Measurements from ENCODE around the gene CFAP206.
"Not testable (repeated sequence)": the region's sequence is repeated elsewhere in the genome, so short reads cannot be mapped to it uniquely, and the experiment has no call there.

DNA sequence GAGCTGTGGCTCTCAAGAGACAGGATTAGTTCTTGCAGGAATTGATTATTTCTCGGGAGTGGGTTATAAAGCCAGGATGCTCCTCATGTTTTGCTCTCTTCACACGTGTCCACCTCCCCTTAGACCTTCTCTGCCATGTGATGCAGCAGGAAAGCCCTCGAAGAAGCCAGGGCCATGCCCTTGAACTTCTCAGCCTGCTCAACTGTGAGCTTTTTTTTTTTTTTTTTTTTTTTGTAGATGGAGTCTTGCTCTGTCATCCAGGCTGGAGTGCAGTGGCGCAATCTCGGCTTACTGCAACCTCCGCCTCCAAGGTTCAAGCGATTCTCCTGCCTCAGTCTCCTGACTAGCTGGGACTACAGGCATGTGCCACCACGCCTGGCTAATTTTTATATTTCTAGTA is 81.6 kb downstream of the CFAP206 start:
- TF ChIP-seq POLR2A (IDR thresholded peaks at IDR 0.05) = not testable (repeated sequence)
- TF ChIP-seq, protein P1, sequence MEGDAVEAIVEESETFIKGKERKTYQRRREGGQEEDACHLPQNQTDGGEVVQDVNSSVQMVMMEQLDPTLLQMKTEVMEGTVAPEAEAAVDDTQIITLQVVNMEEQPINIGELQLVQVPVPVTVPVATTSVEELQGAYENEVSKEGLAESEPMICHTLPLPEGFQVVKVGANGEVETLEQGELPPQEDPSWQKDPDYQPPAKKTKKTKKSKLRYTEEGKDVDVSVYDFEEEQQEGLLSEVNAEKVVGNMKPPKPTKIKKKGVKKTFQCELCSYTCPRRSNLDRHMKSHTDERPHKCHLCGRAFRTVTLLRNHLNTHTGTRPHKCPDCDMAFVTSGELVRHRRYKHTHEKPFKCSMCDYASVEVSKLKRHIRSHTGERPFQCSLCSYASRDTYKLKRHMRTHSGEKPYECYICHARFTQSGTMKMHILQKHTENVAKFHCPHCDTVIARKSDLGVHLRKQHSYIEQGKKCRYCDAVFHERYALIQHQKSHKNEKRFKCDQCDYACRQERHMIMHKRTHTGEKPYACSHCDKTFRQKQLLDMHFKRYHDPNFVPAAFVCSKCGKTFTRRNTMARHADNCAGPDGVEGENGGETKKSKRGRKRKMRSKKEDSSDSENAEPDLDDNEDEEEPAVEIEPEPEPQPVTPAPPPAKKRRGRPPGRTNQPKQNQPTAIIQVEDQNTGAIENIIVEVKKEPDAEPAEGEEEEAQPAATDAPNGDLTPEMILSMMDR (IDR thresholded peaks at IDR 0.05) = not testable (repeated sequence)

Measured in right lobe of liver (tissue), 4 donors.